ENCODE measurements around the gene KIAA1586.
A peak's percentile ranks its signal among the peaks of the same experiment; 100 is the strongest.
"Not testable (repeated sequence)": the region's sequence is repeated elsewhere in the genome, so short reads cannot be mapped to it uniquely, and the experiment has no call there.

The KIAA1586 gene

DNA sequence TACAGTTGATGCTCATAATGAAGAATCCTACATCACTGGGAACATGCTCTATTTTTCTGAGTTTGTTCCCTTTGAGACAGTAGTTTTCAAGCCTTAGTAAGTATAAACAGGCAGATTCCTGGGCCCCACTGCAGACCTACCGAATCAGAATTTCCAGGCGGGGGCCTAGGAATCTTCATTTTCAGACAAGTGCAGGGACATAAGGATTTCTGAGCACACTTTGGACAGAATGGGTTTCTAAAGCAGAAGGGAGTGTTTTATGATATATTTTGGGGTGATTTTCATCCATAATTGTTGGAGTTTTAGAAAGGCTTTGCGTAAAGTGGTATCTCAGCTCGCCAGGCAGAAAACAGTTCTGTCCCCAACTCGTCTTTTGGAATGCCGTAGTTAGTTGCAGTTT, 1.4 kb downstream of the KIAA1586 start:
- not testable (repeated sequence) for DNase-seq

DNA sequence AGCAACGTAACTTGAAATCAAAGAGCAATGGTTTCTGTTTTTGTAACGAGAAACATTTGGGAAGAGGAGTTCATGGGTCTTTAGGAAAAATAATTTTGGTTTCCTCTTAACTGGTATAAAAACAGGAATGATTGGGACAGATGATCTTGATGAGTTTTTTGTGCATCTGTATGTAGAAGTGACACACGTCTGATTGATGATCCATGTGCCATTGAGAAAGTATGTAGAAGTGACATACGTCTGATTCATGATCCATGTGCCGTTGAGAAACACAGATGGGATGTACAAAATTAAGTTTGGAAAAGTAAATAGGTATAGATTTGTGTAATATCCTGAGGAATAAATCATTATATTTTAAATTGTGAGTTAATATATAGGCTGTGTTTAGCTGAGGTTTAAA, 2.1 kb downstream of the KIAA1586 start:
- no peak for DNase-seq

GRCh38 chr6:57063847-57064246, 17.4 kb downstream of the KIAA1586 start:
- DNase-seq = no peak

GRCh38 chr6:57064809-57065208, 18.3 kb downstream of the KIAA1586 start:
- no peak for DNase-seq

DNA sequence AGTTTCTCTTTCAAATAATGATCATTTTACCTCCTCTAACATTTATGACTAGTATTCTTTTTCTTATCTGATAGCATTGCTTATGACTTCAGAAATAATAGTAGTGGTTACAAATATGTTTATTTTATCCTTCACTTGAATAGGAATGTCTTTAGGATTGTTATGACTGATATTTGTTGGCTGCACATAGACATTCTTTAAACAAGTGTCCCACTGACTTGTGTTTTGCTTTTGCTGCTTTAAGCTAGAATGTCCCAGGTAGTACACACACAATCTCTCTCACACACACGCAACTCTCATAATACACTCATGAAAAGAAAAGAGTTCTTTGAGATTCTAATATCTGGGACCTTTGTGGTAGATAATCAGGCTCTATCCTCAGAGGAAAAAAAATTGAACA, 21.6 kb downstream of the KIAA1586 start:
- no peak for DNase-seq

DNA sequence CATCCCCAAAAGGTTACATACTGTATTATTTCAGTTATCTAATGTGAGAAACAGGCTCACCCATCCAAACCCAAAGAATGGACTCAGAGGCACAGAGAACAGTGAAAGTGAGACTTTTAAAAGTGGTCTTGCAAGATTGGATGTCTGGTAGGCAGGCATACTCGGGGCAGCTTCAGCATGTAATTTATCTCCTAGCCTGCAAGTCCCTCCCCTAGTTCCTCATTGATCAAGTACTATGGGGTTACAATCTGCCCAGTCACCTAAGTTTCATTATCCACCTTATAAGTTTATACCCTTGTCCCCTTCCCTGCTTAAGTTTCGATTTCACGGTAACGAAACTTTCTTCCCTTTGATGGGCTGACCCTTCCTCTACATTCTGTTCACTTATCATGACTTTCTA, 22.7 kb downstream of the KIAA1586 start:
- no peak for DNase-seq

DNA sequence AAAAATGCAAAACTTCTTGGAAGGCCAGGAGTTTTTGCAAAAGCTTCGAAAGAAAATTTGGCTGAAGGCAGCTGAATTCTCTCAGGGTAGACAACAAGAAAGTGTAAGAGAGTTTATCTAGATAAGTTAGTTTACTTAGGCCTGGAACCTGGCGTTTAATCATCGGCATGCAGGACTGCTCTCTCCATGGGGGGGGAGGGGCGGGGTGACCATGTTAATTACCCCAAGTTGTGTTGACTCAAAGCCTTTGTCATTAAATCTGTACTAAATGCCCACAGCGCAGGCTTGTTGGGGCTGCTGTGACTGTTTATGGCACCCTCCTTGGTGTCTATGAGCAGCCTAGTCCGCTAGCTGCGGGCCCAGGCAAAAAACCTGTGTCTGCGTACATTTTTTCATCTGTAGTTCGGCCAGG, 23.4 kb downstream of the KIAA1586 start:
- DNase-seq = no peak

DNA sequence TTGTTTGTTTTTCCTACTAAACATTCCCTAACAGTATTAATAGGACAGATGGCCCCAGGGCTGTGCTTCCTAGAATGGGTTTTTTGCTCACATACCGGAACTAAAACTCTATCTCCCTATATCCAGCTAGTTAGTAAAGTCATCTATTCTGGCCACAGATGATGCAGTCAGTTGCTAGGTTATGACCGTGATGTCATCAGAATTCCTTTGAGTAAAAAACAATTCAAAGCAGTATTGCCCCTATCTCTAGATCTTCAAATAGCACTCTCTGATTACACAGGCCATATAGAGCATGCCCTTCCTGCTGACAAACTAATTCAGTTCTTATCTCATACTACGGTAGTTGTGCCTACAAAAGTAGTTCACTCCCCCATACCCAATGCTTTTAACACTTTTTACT, 25.6 kb downstream of the KIAA1586 start:
- no peak for DNase-seq

DNA sequence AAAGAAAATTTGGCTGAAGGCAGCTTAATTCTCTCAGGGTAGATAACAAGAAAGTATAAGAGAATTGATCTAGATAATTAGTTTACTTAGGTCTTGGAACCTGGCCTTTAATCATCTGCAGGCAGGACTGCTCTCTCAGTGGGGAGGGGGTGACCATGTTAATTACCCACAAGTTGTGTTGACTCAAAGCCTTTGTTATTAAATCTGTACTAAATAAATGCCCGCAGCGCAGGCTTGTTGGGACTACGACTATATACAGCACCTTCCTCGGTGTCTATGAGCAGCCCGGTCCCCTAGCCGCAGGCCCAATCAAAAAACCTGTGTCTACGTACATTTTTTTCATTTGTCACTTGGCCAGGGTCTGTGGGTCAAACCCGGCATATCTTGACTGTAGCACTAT, 27.9 kb downstream of the KIAA1586 start:
- no peak for DNase-seq

DNA sequence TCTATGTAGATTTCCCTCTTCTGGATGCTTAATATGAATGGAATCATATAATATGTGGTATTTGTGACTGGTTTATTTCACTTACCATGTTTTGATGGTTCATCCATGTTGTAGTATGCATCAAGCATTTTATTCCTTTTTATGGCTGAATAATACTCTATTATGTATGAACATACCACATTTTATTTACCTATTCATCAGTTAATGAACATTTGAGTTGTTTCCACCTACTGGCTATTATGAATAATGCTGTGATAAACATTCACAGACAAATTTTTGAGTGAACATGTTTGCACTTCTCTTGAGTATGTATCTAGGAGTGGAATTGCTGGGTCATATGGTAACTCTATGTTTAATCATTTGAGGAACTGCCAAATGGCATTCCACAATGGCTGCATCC, 28.6 kb downstream of the KIAA1586 start:
- DNase-seq = no peak

DNA sequence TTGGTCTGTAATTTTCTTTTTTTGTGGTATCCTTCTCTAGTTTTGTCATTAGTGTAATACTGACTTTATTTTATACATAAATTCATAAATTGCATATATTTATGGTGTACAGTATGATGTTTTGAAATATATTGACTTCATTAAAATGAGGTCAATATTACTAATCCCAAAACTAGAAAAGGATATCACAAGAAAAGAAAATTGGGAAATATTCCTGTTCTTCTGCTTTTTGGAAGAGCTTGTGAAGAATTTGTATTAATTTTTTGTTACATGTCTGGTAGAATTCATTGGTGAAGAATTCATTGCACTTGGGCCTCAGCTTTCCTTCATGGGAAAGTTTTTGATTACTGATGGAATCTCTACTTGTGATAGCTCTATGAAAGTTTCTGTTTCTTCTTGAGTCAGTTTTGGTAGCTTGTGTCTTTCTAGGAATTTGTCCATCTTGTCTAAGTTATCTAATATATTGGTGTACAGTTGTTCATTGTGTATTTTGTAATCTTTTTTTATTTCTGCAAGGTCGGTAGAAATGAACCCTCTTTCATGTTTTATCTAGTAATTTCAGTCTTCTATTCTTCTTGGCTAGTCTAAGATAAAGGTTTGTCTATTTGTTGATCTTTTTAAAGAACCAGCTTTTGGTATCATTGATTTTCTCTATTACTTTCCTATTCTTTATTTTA, 32.2 kb downstream of the KIAA1586 start:
- DNase-seq = no peak

GRCh38 chr6:57085471-57085870, 39.0 kb downstream of the KIAA1586 start:
- no peak for DNase-seq

DNA sequence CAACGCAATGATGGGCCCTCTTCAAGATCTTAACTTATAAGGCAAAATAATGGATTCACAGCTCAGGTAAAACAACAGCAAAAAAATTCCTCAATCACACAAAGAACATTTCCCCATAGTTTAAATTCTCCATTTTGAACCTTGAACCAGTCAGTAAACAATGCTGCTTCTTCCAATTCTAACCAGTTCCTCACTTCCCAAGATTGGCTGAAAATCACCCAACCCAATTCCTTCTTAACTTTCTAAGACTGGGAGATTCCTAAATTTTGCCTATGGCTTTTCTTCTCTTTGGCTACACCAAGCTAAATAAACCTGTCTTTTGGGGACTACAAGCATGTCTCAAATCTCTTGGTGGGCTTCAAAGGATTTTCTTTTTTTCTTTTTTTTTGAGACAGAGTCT, 40.4 kb downstream of the KIAA1586 start:
- no peak for DNase-seq

GRCh38 chr6:57087916-57088315, 41.4 kb downstream of the KIAA1586 start:
- DNase-seq = no peak

DNA sequence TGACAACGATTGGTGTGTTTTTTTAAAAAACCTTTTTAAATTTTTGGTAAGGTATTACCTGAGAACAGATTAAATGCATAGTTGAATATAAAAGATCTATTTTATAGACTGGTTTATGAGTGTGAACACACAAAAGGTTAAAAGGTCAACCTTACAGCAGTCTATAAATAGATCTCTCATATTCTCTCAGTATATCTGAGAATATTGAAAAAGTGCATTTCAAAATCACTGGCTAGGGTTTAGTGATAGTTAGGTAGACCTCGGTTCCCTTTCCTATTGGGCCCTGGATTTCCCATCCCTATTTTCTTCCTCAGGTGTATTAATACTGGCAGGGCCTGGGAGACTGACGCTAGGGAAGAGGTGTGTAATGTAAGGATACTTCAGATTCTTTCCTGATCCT, 42.8 kb downstream of the KIAA1586 start:
- DNase-seq = no peak

- peak; percentile 73 for DNase-seq
Measured at GRCh38 chr6:57089687-57090457, 43.4 kb downstream of the KIAA1586 start, which contains the start of gene ZNF451. Gene ZNF451 (plus strand): TSS chr6:57090188. CDS start chr6:57090254, 66 bp downstream.

DNA sequence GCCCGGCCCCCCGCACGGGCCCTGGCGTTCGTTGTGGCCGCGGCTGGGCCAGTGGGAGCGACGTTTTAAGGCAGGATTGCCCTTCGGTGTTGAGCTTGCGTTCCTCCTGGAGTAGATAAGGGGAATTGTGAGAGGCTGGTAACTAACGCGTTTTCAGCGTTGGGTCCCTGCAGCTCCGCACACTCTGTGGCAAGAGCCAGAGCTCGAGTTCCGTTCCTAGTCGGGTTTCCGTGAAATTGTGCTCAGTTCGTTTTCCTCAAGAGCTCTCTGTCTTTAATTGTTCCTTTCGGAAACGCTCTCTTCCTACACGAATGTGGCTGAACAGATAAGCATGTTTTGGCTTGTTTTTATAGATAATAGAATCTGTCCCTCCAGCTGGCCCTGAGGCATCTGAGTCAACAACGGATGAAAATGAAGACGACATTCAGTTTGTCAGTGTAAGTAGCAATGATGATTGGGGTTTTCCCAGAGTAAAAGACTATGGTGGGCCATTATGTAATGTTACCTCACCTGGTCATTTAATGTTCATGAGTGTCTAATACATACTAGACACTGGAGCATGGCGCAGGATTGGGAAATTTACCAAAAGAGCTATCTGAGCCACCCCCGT, 44.1 kb downstream of the KIAA1586 start:
- DNase-seq = not testable (repeated sequence)

- not testable (repeated sequence) for DNase-seq
Measured at GRCh38 chr6:57091375-57091774, 44.9 kb downstream of the KIAA1586 start.

GRCh38 chr6:57094689-57095088, 48.2 kb downstream of the KIAA1586 start:
- no peak for DNase-seq

DNA sequence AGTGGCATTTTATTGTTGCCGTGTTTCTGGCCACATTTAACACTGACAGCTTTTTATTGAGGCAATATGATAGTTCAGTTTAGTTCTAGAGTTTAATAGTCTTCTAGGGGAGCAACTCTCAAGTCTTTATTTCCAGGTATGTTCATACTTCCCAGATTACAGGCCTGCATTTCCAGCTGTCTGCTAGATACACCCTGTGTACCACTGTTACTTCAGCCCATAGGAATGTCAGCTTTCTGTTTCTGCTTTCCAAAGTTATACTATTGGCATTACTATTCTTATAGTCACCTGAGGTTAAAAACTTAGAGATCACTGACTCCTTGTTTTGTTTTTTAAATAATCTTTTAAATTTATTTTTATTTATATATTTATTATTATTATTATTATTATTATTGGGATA, 51.1 kb downstream of the KIAA1586 start:
- no peak for DNase-seq

GRCh38 chr6:57102976-57103375, 56.5 kb downstream of the KIAA1586 start:
- no peak for DNase-seq

DNA sequence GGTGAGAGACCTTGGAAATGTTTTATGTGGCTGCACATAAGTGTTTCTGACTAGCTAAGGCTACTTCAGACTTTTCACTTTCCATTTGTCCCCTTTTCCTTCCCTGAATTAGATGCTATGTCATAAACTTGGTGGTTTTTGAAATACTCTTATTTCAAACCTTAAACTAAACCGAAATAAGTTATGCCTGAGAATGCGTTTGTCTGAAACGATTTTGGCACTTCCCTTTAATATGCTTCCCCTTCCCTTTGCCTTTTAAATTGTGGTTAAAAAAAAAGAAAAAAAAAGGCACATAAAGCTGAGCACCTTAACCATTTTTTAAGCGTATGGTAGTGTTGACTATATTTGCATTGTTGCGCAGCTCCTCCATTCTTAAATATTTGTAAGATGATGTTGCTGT, 57.8 kb downstream of the KIAA1586 start:
- no peak for DNase-seq

Data from NCI-H524 treated with DMSO at 0.1 percent for 48 hours (cell line).